Fibroblast of skin of right quadriceps (primary cell): Measurements from ENCODE around the gene LRP1B.
"Not testable (repeated sequence)": the region's sequence is repeated elsewhere in the genome, so short reads cannot be mapped to it uniquely, and the experiment has no call there.

Experiments
- DNase-seq: peaks from one replicate; pipeline ENCODE4 v3.0.0-alpha.2; 2013

LRP1B gene

DNA sequence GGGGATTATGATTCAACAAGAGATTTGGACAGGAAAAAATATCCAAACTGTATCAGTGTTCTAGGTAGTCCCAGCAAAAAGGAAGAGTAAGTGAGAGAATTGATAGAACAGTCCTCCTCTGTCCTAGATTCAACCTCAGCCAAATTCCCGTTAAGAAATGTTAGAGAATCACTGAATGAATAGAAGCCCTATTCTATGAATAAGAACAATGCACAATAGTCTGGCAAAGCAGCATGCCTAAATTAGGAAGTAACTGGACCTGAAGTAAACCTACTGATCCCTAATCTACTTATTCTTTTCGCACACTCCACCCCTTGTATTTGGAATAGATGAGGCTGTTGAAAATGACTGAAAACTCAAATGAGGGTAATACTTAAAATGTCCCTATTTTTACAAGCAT is 1665.5 kb downstream of the LRP1B start:
- DNase-seq = no peak

DNA sequence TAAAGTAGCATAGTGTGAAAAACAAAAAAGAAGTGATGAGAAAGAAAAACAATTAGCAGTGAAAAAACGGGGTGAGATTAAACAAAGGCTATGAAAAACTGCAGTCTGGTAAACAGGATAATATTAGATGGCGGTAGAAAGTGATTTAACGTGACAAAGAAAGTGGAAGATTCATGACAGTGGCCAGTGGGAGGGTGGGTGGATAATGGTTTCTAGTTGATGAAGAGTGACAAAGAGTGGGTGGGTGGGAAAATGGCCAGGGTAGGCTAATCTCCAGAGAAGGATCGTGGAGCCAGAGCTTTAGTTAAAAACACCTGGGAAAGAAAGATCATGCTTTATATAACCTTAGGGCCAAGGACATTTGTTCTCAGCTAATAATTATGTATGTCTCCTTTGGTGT is 1667.8 kb downstream of the LRP1B start:
- DNase-seq = no peak

DNA sequence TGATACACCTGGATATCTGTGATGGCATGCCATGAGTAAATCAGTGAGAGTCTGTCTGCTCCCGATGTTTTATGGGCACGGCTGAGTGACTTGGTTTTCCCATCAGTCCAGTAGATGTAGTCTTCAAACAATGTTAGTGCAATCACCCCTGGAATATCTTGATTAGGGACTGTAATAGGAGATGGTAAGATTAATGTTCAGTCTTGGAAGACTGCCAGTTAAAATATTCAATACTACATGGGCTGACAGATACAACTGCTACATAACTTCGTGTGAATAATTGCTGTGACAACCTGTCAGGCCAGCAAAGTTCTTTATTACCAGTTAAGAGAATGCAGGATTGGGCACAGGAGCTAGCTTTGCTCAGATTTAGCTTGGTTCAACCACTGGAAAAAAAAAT is 1673.3 kb downstream of the LRP1B start:
- peak; percentile 5 for DNase-seq

DNA sequence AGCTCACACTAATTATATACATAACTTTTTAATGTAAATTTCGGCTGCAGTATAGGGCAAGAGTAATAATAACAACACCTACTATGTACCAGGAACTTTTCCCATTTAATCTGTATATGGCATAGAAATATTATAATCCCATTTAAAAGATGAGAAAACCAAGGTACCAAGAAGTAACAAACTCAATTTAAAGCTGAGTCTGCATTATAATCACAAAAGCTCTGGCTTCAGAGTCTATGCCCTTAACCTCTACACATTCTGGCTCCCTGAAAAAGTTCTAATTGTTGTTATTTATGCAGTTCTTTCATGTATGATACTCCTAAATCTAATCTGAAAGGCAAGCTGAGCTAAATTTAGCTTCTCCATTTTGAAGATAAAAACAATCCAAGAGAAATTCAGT is 1675.5 kb downstream of the LRP1B start:
- no peak for DNase-seq

DNA sequence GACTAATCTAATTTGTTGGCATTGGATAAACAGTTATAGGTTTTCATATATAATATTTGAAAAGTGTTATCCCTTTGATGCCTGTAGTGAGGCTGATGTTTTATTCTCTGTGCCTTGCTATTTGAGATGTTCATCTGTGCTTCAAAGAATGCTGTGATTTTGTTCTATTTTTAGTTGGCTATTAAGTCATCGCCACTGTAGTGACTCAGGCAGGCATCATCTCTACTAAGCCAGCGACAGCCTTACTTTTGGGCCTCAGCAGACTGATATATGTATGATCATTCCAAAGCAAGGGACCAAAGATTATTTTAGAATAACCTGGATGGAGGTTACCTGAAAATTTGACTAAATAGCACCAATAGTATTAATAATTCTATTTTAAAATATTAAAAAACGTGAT is 1676.1 kb downstream of the LRP1B start:
- peak; percentile 77 for DNase-seq

DNA sequence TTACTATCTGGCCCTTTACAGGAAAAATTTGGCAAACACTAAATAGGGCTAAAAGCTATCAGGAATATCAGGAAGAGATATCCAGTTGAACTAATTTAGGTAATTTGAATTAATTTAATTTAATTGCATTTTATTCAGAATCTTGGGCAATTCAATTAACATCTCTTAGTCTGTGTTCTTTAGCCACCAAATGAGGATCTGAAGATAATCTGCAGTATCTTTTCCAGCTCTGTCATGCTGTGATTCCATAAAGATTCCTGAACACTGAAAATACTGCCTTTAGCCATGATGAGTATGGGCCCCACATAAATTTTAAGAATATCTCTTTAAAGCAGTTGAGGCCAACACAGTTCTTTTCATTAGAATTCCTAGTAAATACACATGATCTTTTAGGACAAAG is 1679.5 kb downstream of the LRP1B start:
- no peak for DNase-seq

DNA sequence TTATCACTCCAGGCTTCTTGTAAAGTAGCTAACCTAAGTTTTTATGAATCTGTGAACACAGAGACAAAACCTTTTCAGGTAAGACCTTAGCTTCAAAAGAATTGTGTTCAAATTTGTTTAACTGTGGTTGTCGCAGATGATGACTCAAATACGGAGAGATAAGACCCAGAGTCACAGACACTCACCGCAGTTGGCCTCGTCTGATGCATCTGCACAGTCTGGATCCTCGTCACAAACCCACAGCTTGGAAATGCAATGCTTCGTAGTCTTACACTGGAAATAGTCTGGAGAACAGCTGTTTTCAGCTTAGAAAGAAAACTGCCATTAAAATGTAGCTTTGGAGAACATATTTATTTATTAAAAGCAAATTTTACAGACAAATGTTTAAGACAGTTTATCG is 1688.5 kb downstream of the LRP1B start:
- peak; percentile 40 for DNase-seq

DNA sequence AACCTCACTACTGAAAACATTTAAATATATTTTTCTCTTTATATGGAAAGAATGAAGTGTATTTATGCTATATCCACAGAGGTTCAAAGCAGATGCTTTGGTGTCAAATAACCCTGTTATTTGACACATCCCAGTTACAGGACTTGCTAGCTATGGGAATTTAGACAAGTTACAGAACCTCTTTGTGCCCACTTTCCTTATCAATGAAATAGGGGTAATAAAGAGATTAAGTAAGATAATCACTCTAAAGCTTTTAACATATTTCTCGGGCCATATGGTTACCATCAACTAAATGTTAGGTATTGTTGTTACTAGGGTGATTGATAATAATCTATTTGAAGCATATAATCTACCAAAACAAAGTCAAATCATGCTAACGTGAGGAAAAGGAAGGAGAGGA is 1690.0 kb downstream of the LRP1B start:
- no peak for DNase-seq

DNA sequence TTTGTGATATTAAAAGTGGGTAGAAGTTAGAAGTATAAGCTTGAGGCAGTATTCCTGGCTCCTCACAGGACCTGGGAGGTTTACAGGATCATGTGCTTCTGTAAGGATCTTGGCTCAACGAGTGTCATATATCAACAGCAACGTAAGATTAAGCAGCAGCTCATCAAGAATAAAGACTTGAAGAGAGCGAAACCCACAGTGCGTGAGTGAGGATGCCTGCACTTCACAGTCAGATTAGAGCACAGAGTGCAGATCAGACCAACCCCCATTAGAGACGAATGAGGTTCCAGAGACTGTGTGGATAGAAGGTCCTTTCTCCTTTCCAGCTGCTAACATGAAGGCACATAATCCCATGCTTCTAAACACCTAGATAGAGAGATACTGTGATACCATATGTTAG is 1693.9 kb downstream of the LRP1B start:
- DNase-seq = no peak

DNA sequence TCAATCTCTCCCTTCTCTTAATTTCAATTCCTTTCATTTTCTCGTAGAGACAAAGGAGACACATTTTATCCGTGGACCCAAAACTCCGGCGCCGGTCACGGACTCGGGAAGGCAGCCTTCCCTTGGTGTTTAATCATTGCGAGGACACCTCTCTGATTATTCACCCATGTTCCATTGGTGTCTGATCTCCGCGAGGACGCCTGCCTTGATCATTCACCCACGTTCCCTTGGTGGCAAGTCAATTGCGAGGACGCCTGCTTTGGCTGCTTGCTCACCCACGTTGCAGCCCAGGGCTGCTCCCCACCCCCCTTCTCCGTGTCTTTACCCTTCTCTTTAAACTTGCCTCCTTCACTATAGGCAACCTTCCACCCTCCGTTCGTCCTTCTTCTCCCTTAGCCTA is 1703.8 kb downstream of the LRP1B start:
- not testable (repeated sequence) for DNase-seq

DNA sequence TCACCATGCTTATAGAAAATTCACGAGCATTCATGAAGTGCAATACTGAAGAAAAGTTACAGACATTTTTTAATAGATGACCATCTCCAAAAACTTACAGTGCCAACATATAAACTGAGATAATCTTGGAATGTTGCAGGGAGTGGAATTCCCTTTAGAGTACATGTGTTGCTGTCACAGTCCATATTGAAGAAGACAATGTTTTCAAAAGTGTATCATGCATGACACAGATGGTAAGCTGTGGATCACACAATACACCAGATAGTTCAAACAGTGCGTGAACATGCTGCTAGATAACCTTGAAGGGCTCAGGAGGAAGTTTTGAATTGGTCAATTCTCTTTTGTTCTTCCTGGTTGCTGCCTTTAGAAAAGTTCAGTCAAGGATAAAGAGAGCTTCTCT is 1706.3 kb downstream of the LRP1B start:
- no peak for DNase-seq

DNA sequence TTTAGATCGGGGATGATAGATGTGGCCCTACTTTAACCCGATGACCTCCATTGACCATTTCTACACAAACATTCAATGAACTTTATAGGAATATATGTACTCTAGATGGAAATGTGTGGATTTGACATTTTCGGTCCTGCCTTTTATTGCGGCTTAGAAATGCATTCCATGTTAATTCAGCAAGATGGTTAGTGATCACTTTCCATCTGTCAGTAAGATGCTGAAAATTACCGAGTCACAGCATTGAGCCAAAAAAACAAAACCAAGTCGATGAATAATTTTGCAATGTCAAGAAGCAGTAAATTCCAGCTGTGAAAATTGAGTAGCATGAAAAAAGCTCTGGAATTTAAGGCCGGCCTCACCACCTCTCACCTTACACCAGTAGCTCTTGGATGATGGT is 1708.1 kb downstream of the LRP1B start:
- peak; percentile 13 for DNase-seq

DNA sequence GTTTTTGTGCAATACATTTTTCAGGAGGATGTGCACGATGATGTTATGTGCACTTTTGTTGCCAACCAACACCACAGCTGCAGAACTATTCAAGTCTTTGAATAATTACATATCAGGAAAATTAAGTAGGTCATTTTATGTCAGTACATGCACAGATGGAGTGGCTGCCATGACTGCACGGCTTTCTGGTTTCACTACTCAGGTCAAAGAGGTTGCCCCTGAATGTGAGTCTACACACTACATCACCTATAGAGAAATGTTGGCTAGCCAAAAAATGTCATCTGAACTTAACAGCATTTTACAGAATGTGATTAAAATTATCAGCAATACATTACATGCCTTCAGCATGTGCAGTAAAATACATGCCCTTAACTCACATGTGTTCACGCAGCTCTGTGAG is 1713.3 kb downstream of the LRP1B start:
- no peak for DNase-seq

DNA sequence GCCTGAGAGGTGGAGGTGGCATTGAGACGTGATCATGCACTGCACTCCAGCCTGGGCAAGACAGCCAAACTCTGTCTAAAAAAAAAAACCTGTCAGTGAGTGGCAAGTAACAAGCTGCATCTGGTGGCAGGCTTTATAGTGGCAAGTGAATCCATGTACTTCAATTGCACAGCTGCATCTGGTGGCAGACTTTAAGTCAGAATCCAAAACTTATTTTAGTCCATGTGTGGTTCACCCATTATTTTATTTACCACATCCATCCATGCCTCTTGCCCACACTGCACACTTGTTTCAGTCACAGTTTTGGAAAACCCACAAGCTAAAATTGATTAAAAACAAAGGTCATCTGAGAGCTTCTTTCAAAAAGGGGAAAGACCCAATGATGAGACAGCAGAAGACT is 1714.2 kb downstream of the LRP1B start:
- DNase-seq = no peak

DNA sequence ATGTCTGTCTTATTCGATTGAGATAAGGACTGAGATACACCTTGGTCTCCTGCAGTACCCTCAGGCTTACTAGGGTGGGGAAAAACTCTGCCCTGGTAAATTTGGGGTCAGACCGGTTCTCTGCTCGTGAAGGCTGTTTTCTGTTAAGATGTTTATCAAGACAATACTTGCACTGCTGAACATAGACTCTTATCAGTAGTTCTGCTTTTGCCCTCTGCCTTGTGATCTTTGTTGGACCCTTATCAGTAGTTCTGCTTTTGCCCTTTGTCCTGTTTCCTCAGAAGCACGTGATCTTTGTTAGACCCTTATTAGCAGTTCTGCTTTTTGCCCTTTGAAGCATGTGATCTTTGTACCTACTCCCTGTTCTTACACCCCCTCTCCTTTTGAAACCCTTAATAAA is 1715.8 kb downstream of the LRP1B start:
- DNase-seq = not testable (repeated sequence)

DNA sequence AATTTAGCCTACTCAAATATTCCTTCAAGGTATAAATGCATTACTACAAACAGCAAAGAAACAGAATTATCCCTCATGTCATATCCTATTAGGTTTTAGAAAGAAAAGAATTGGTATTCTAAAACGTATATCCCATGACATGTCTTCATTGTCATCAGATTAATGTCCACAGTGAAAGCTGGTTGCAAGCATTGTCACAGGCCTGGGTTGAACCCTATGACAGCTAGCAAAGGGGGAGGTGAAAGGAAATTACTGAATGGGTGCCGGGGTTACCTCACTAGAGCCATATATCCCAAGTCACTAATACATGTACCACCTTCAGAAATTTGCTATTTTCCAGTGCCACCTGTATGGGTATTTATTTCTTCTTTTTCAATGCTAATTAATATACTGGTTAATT is 1720.1 kb downstream of the LRP1B start:
- no peak for DNase-seq

DNA sequence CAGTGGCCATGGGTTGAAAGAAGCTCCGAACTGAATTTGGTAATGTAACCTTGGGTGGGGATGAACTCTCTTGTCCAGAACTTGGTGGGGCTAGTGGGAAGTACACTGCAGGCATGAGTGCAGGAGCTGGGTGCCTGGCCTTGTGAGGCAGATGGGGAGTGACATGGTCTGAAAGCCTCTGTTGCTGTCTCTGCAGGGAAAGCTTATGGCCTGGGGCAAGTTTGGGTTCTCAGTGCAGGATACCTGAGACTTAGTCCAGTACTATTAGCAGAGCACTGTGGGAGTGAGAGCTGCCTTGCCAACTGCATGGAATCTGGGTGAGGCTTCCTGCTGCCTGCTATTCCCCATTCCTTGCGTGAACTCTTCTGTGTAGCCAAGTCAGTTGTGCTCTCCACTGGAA is 1729.8 kb downstream of the LRP1B start:
- DNase-seq = no peak

DNA sequence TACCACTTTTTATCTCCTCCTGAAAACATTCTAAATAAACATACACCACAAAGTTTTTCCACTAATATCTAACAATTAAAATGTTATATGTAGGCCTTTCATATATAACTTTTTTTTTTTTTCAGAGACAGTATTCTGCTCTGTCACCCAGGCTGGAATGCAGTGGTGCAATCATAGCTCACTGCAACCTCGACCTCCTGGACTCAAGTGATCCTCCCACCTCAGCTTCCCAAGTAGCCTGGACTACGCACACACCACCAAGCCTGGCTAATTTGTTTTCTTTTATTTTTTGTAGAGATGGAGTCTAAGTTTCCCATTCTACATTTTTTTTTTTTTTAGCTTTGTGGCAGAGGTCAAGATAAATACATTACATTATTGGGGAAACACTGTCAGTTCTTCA is 1738.0 kb downstream of the LRP1B start:
- peak; percentile 7 for DNase-seq

DNA sequence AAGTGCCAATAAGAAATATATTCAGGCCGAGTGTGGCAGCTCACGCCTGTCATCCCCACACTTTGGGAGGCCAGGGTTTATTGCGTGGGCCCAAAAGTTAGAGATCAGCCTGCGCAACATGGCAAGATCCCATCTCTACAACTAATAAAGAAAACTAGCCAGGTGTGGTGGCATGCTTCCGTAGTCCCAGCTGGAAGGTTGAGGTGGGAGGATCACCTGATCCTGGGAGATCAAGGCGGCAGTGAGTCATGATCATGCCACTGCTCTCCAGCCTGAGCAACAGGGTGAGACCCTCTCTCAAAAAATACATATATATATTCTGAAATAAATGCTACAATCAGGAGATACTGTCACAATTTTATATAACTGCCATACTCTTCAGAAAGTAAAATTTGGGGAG is 1745.9 kb downstream of the LRP1B start:
- DNase-seq = no peak

DNA sequence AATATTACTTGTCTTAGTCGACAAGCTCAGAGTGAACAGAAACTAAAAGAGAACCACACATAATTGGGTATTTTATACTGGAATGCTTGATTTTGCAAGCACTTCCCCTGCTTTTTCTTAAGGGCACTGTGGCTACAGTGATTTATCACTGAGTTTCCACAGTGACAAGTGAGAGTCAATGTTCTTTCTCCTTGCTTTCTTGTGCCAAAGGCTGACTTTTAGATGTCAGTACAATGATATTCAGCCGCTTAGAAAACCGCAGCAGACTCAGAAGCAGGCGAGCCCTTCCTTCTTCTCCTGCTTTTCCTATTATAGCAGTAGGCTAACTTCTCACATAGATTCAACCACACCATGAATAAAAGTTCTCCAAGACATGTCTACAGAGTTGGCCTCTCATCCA is 1747.0 kb downstream of the LRP1B start:
- no peak for DNase-seq

DNA sequence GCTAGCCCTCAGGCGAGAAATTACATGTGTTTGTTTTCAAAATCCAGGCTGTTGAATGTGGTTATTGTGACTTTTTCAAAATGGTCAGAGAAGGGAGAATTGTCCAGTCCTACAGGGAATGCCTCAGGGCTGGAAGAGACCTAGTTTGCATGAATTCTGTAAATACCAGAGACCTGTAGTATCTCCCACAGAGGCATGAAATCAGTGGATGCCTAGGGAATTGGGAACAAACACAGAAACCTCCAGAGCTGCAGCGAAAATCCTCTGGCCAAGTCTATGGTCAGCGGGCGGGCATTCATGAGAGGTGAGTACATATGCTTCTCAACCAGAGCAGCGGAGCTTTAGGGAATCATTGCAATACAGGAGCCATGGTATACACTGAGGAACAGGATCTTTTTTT is 1754.1 kb downstream of the LRP1B start:
- DNase-seq = no peak

DNA sequence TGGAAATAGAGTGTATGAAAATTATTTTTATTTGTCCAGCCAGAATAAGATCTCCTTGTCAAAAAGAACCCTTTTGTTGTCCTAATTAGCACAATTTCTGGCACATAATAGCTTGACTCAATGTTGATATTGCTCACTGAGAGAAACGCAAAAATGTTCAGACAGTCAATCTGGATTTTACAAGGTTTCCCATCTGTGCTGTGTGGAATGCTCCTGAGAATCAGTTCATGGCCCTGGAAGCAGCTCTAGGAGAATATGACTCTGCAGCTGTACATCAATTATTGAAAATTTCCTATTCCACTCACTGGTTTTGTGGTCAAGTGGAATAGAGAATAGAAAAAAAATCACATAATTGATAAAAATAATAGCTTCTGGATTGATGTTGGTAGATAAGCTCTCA is 1767.7 kb downstream of the LRP1B start:
- DNase-seq = no peak

DNA sequence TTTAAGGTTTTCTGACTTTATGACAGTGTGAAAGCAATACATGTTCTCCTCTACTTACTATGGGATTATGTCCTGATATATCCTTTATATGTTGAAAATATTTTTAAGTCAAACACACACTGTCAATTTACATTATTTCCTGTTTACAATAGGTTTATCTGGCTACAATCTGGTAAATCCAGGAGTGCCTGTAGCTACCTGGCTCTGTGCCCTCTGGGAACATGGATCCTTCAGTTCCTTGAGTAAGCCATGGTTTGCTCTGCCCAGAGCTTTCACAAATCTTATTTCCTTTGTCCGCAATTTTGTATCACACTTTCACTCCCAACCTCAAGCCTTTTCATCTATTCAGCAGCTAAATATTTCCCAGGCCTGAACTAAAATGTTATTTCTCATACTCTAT is 1768.5 kb downstream of the LRP1B start:
- no peak for DNase-seq

DNA sequence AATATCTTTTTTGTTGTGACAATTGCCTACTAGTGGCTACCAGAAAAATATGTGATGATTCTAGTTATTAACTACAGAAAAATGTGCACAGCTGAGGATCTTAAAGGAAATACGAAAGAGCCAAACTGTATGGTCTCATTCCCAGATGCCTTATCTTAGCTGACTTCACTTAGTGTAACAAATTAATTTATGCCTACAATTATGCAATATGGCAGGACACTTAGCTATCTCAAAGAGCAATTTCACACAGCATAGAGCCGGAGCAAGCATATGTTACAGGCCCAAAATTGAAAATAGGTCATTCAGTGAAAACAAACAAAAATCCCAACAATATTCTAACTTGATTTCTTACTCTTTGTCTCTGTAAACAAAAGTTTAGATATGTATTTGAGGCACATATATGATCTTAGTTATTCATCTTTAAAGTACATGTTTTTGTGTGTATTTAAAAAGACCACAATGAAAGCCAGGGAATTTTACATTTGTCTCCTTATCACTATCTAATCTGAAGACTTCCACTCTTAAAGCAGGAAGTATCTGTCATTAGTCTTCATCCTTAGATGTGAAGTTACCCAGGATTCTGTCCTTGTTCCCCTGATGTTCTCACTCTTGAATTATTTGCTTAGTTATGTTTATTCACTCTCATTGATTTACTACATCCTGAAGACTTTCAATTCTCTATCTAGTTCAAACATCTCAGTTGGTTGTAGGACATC is 1771.6 kb downstream of the LRP1B start:
- DNase-seq = peak; percentile 27

DNA sequence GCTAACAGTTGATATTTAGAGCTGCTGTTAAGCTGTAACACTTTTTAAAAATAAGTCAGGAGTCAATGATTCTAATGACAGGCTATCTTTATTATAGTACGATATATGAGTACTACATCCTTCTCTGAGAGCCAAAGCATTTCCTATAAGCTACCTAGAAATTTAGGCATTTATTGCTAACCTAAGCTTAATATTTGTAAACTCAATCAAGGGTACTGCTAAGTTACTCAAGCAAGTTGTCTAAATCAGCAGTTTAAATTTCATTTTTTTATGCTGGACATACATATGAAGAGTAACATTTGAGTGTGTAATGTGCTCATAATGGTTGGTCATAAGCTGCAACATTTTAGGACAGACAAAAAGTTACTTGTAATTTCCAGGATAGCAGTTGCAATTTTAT is 1774.1 kb downstream of the LRP1B start:
- DNase-seq = no peak
